ENCODE measurements around the gene ZNF548. TPM values are rescaled to one million over a fixed set of nuclear protein-coding genes. Genes with fewer than 3 reads are reported as not detected.

The ZNF548 gene
- 10 to 100 TPM; 13.4 to 16.1 (median 15.9) TPM for polyA plus RNA-seq

DNA sequence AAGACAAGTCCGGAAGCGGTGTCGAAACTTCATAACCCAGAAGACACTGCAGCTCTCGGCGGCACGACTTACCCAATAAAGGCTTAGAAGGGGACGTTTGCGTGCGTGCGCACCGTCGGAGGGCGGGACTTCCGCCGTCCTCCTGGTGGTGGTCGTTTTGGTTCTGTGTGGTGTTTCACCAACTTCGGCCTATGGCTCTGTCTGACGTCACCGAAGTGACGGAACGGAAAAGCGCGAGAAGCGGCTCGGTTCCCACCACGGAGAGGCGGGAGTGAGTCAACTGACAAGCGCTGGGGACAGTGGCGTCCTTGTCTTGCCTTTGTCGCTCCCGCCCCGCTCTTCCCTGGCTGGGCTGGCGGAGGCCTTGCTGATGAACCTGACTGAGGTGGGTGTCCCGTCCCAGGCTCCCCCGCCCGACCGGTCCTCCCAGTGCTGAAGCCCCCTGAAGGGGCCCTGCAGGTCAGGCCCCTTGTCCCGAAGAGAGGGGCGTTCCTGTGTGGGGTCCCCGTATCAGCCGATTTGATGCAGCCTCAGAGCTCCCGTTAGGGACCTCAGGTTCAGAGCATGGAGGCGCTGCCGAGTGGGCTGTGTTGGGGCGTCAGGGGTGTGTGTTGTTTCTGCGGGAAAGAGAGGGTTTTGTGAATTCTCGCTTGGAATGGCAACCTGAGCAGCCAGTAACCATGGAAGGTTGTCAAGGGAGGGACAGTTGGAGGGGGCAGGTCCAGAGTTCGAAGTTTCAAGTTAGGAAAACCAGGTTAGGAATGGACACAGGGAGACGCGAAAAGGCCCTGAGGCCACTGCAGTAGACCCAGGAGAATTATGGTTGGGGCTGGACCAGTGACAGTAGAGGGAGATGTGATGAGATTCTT lies at the start of gene ZNF548:
Gene ZNF548, plus strand, starts transcription at position 125 of the 869 bp plus-strand sequence. Its CDS starts 246 bp downstream, at position 371.
- Mint-ChIP-seq H3K9me3 (peaks cover 0 to 4% (median 0%) of the 10 kb centered on the region in 6 donors), H3K27me3 (ENCODE audit: low read depth in 3 of 3) (peaks cover 6 to 15% (median 13%) of the 10 kb centered on the region in 3 donors), H3K27ac (peak within 1 kb of the TSS; percentile 94 to 98 (median 98)), H3K4me3 (peak within 1 kb of the TSS; percentile 92 to 98 (median 97)), H3K36me3 (peaks cover 6 to 20% (median 17%) of the 10 kb centered on the region in 3 donors), H3K4me1 (peaks cover 50 to 61% of the 10 kb centered on the region in 2 donors)
- peak; percentile 98 for DNase-seq

DNA sequence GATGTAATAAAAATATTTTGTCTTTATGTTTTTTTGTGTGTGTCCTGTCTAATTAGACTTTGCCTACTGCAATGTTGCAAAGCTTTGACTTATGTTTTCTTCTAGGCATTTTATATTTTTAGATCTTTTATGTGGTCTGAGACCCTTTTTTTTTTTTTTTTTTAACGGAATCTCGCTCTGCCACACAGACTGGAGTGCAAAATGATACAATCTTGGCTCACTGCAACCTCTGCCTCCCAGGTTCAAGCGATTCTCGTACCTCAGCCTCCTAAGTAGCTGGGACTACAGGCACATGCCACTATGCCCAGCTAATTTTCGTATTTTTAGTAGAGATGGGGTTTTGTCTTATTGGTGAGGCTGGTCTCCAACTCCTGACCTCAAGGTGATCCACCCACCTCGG lies 47.1 kb upstream of the ZNF548 start:
- H3K9me3 Mint-ChIP-seq = peaks cover 0 to 13% (median 1%) of the 10 kb centered on the region in 6 donors
- peaks cover 0 to 11% (median 7%) of the 10 kb centered on the region in 3 donors for H3K36me3 Mint-ChIP-seq

DNA sequence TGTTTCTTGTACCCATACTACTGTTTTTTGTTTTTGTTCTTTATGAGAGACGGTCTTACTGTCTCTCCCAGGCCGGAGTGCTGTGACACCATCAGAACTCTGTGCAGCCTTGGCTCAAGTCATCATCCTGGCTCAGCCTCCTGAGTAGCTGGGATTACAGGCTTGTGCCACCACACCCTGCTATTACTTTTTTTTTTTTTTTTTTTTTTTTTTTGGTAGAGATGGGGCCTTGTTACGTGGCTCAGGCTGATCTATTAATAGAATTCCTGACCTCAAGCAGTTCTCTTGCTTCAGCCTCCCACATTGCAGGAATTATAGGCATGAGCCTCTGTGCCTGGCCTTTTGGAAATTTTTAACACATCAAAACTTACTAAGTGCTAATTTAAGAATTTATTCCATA lies 41.5 kb upstream of the ZNF548 start:
- Mint-ChIP-seq H3K27me3 (ENCODE audit: low read depth in 3 of 3) (peaks cover 2 to 11% (median 11%) of the 10 kb centered on the region in 3 donors), H3K4me1 (peaks cover 27 to 29% of the 10 kb centered on the region in 2 donors), H3K27ac (no peak overlapping the region), H3K4me3 (no peak overlapping the region), H3K36me3 (peaks cover 12 to 19% (median 19%) of the 10 kb centered on the region in 3 donors), H3K9me3 (peaks cover 6 to 29% (median 9%) of the 10 kb centered on the region in 6 donors)
- DNase-seq = no peak

More for the DNA sequence above, 47.1 kb upstream of the ZNF548 start:
- Mint-ChIP-seq H3K27ac (no peak overlapping the region), H3K4me1 (no peaks in the 10 kb centered on the region), H3K4me3 (no peak overlapping the region), H3K27me3 (ENCODE audit: low read depth in 3 of 3) (peaks cover 0 to 8% (median 0%) of the 10 kb centered on the region in 3 donors)
- DNase-seq = no peak

DNA sequence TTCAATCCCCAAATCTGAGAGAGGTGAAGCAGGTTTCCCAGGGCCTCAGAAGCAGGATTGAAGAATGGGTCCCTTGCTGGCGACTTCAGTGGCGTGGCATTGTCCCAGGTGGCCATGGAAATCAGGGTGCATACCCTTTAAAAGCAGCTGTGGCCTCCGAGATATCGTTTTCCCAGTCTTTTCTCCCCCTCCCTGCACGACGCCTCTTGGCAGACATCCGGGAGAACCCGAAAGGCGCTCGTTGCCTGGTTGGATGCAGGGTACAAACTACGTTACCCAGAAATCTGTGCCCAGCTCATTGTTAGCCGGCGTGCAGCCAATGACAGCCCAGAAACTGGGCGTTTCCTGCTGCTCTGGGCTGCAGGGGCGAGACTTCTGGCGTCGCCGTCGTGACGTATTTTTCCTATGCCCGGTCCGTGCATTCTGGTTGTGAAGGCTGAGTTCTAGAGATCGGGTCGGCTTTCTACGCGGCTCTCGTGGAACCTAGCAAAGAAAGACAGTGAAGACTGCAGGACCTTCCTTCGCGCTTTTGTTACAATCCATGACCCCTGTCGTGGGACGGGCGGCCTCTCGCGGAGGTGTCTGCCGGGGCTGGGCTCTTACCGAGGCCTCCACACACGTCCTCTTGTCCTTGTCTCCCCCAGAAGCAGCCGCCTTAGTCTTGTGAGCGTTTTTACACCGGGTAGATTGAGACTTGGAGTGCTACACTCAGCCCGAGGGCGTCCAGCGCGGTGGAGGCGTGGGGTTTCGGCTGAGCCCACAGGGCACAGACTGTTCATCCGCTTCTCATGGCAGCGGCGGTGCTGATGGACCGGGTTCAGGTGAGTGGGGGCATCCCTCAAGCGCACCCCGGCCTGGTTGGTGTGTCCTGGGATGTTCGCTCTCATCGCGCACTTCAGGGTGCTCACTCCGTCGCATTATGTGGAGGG lies 38.5 kb upstream of the ZNF548 start, which contains the start of gene ZNF304:
Gene ZNF304, plus strand, starts transcription at position 395 of the 929 bp plus-strand sequence. Its CDS starts 394 bp downstream, at position 789.
- peak; percentile 81 to 84 (median 82) for DNase-seq
- Mint-ChIP-seq H3K27me3 (ENCODE audit: low read depth in 3 of 3) (peaks cover 2 to 14% (median 11%) of the 10 kb centered on the region in 3 donors), H3K27ac (peak within 1 kb of the TSS; percentile 90 to 97 (median 94)), H3K9me3 (peaks cover 7 to 54% (median 26%) of the 10 kb centered on the region in 6 donors), H3K36me3 (peaks cover 39 to 49% (median 48%) of the 10 kb centered on the region in 3 donors), H3K4me1 (peaks cover 32 to 35% of the 10 kb centered on the region in 2 donors), H3K4me3 (peak within 1 kb of the TSS; percentile 93 to 96 (median 96))

DNA sequence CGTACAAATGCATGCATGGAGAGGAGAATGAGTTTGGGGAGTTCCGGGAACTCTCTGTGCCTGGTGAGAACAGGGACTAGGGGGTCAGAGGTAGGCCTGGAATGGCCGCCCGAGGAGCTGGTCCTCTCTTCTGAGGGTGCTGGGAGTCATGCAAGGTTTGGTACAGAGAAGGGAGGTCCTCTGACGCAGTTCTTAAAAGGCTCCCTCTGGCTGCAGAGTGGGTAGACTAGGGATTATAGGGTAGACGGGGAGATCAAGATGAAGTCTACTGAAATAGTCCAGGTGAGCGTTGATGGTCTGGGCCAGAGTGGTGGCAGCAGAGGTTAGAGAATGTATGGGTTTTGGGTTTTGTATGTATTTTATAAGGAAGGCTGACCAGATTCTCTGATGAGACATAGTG lies 37.8 kb upstream of the ZNF548 start:
- H3K4me1 Mint-ChIP-seq = peaks cover 32 to 35% of the 10 kb centered on the region in 2 donors
- peaks cover 5 to 11% (median 9%) of the 10 kb centered on the region in 3 donors for H3K27me3 Mint-ChIP-seq (ENCODE audit: low read depth in 3 of 3)
- H3K27ac Mint-ChIP-seq = peak overlapping the region; percentile 90 to 97 (median 94)
- DNase-seq = no peak
- H3K9me3 Mint-ChIP-seq = peaks cover 12 to 62% (median 33%) of the 10 kb centered on the region in 6 donors
- H3K36me3 Mint-ChIP-seq = peaks cover 46 to 56% (median 55%) of the 10 kb centered on the region in 3 donors
- peak overlapping the region; percentile 93 to 96 (median 96) for H3K4me3 Mint-ChIP-seq

DNA sequence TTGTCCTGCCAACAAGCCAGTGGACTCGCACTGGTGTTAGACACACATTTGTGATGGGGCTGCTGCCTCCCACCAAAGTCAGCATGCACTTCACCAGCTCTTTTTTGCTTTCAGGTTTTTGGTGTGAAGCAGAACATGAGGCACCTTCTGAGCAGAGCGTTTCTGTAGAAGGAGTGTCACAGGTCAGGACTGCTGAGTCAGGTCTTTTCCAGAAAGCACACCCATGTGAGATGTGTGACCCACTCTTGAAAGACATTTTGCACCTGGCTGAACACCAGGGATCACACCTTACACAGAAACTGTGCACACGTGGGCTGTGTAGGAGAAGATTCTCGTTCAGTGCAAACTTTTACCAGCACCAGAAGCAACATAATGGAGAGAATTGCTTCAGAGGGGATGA lies 33.7 kb upstream of the ZNF548 start:
- Mint-ChIP-seq H3K36me3 (peaks cover 58 to 79% (median 73%) of the 10 kb centered on the region in 3 donors), H3K27ac (no peak overlapping the region), H3K4me1 (peaks cover 27 to 28% of the 10 kb centered on the region in 2 donors), H3K27me3 (ENCODE audit: low read depth in 3 of 3) (peaks cover 5 to 8% (median 6%) of the 10 kb centered on the region in 3 donors), H3K9me3 (peaks cover 18 to 82% (median 59%) of the 10 kb centered on the region in 6 donors), H3K4me3 (peak overlapping the region in 1 of 5 donors; percentile 7)
- no peak for DNase-seq

DNA sequence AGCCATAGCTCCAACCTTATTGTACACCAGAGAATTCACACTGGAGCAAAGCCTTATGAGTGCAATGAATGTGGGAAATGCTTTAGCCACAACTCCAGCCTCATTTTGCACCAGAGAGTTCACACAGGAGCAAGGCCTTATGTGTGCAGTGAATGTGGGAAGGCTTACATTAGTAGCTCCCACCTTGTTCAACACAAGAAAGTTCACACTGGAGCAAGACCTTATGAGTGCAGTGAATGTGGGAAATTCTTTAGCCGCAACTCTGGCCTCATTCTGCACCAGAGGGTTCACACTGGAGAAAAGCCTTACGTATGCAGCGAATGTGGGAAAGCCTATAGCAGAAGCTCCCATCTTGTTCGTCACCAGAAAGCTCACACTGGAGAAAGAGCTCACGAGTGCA lies 32.2 kb upstream of the ZNF548 start:
- Mint-ChIP-seq H3K4me1 (peaks cover 13 to 14% of the 10 kb centered on the region in 2 donors), H3K4me3 (no peak overlapping the region), H3K36me3 (peaks cover 57 to 67% (median 65%) of the 10 kb centered on the region in 3 donors), H3K9me3 (peaks cover 20 to 68% (median 57%) of the 10 kb centered on the region in 6 donors), H3K27ac (no peak overlapping the region), H3K27me3 (ENCODE audit: low read depth in 3 of 3) (peaks cover 0 to 7% (median 3%) of the 10 kb centered on the region in 3 donors)
- DNase-seq = no peak

DNA sequence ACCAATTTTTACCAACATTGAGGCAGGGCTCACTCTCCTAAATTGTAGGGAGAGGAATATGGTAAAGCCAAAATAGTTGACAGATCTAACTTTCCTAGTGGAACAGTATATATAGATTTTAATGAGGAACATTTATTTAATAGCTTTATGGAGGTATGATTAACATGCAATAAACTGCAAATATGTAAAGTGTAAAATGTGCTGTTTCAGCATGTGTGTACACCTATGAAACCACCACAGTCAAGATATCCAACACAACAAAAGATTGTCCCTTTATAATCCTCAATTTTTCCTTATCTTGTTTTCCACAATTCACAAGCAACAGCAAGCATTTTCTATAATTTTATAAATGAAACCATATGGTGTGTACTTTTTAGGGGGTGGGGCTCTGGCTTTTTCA lies 30.4 kb upstream of the ZNF548 start:
- no peak for DNase-seq
- peaks cover 16 to 19% of the 10 kb centered on the region in 2 donors for H3K4me1 Mint-ChIP-seq
- peaks cover 53 to 61% (median 56%) of the 10 kb centered on the region in 3 donors for H3K36me3 Mint-ChIP-seq
- H3K27me3 Mint-ChIP-seq (ENCODE audit: low read depth in 3 of 3) = peaks cover 9 to 19% (median 11%) of the 10 kb centered on the region in 3 donors
- H3K4me3 Mint-ChIP-seq = no peak overlapping the region
- no peak overlapping the region for H3K27ac Mint-ChIP-seq
- peaks cover 15 to 71% (median 60%) of the 10 kb centered on the region in 6 donors for H3K9me3 Mint-ChIP-seq

DNA sequence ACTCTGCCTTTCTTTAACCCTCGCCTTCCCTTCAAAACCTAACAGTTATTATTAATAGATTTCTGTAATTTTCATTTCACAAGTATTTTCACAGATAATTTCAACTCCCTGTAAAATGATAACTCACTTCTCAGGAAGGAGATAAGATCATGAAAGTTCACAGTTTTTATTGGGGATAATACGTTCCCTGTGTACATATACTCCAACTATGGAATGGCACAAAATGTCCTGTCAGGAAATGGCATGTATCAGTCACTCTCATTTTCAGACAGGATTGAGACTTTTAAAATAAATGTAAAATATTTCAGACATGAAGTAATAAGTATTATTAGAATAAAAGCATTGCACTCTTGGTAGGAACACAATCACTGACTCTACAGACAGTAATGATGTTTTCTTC lies 27.2 kb upstream of the ZNF548 start:
- H3K9me3 Mint-ChIP-seq = peaks cover 6 to 41% (median 36%) of the 10 kb centered on the region in 6 donors
- peaks cover 25 to 32% (median 30%) of the 10 kb centered on the region in 3 donors for H3K36me3 Mint-ChIP-seq
- peak overlapping the region; percentile 90 to 99 (median 98) for H3K27ac Mint-ChIP-seq
- H3K27me3 Mint-ChIP-seq (ENCODE audit: low read depth in 3 of 3) = peaks cover 8 to 16% (median 11%) of the 10 kb centered on the region in 3 donors
- peaks cover 16 to 21% of the 10 kb centered on the region in 2 donors for H3K4me1 Mint-ChIP-seq
- H3K4me3 Mint-ChIP-seq = peak overlapping the region in 4 of 5 donors; percentile 86 to 93 (median 92)
- no peak for DNase-seq

DNA sequence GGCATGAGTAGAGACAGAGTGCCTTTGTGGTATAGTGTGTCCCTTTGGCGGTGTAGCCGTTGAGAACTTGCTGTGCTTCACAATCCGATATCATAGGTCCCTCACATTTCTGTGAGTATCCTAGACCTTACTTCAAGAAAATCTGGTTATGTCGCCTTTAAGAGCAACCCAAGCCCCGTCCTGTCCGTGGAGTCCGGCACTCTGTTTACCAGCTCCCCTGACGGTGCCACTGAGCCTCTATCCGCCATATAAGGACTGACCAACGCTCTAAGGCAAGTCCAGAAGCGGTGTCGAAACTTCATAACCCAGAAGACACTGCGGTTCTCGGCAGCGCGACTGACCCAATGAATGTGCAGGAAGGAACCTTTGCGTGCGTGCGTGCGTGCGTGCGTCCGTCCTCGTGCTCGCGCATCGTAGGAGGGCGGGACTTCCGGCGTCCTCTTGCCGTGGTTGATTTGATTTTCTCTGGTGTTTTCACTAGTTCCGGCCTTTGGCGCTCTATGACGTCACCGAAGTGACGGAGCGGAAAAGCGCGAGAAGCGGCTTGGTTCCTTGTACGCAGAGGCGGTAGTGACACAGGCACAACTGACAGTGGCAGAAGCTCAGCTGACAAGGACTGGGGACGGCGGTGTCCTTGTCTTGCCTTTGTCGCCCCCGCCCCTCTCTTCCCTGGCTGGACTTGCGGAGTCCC lies 26.5 kb upstream of the ZNF548 start, which contains the start of the genes TRAPPC2B and ZNF547:
Gene TRAPPC2B, plus strand, starts transcription at position 555 of the 691 bp plus-strand sequence. CDS start 1,283 bp downstream, outside the sequence.
Gene ZNF547, plus strand, starts transcription at position 555 of the 691 bp plus-strand sequence. CDS start 5,005 bp downstream, outside the sequence.
- Mint-ChIP-seq H3K27me3 (ENCODE audit: low read depth in 3 of 3) (peaks cover 8 to 18% (median 11%) of the 10 kb centered on the region in 3 donors), H3K36me3 (peaks cover 27 to 31% (median 30%) of the 10 kb centered on the region in 3 donors), H3K27ac (peak within 1 kb of the TSS; percentile 90 to 99 (median 98)), H3K4me1 (peaks cover 16 to 21% of the 10 kb centered on the region in 2 donors), H3K4me3 (peak within 1 kb of the TSS; percentile 86 to 93 (median 93)), H3K9me3 (peaks cover 4 to 36% (median 32%) of the 10 kb centered on the region in 6 donors)
- peak; percentile 99 for DNase-seq

DNA sequence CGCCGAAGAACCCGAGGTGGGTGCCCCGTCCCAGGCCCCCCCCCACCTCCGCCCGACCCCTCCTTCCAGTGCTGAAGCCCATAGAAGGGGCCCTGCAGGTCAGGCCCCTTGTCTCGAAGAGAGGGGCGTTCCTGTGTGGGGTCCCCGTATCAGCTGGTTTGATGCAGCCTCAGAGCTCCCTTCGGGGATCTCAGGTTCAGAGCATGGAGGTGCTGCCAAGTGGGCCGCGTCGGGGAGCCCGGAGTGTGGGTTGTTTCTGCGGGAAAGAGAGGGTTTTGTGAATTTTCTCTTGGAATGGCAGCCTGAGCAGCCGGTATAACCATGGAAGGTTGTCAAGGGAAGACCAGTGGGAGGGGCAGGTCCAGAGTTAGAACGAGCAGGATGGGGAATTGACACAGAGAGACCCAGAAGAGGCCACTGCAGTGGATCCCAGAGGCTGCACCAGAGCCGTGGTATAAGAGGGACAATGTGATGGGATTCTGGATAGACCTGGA lies 25.9 kb upstream of the ZNF548 start:
- peaks cover 8 to 18% (median 11%) of the 10 kb centered on the region in 3 donors for H3K27me3 Mint-ChIP-seq (ENCODE audit: low read depth in 3 of 3)
- H3K36me3 Mint-ChIP-seq = peaks cover 25 to 30% (median 29%) of the 10 kb centered on the region in 3 donors
- H3K27ac Mint-ChIP-seq = peak overlapping the region; percentile 90 to 99 (median 98)
- H3K4me1 Mint-ChIP-seq = peaks cover 16 to 21% of the 10 kb centered on the region in 2 donors
- peaks cover 4 to 30% (median 28%) of the 10 kb centered on the region in 6 donors for H3K9me3 Mint-ChIP-seq
- no peak for DNase-seq
- H3K4me3 Mint-ChIP-seq = peak overlapping the region; percentile 86 to 93 (median 93)

DNA sequence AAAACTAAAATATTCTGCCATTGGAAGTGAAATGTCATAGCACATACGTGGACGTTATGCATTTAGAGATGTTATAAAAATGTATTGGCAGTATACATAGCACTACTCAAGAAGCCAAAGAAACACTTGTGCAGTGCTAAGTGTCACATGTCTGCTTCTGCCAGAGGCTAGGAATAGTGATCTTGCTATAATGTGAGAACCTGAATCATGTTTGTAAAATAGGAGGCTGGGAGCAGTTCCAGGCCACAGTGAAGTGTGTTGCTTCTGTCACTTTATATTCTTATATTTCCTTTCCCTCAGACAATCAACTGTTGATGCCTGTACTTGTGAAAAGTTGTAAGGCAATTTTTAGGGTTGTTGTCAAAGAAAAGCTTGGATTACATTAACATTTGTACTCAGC lies 22.9 kb upstream of the ZNF548 start:
- no peak for DNase-seq
- peaks cover 15 to 21% of the 10 kb centered on the region in 2 donors for H3K4me1 Mint-ChIP-seq
- H3K4me3 Mint-ChIP-seq = no peak overlapping the region
- peaks cover 4 to 19% (median 15%) of the 10 kb centered on the region in 6 donors for H3K9me3 Mint-ChIP-seq
- H3K27me3 Mint-ChIP-seq (ENCODE audit: low read depth in 3 of 3) = peaks cover 10 to 14% (median 11%) of the 10 kb centered on the region in 3 donors
- H3K27ac Mint-ChIP-seq = no peak overlapping the region
- peaks cover 26 to 38% (median 37%) of the 10 kb centered on the region in 3 donors for H3K36me3 Mint-ChIP-seq

Data from immature natural killer cell (primary cell).